PC-9 (cell line): ENCODE measurements around the gene CLDN5. TPM values are rescaled to one million over a fixed set of nuclear protein-coding genes. Genes with fewer than 3 reads are reported as not detected.
"Not testable (repeated sequence)": the region's sequence is repeated elsewhere in the genome, so short reads cannot be mapped to it uniquely, and the experiment has no call there.

Experiments used
- BruUV-seq: library from RNA; stranded (reverse); fragments of 400-500 nt; replicated peaks from 2 replicates; lab custom pipeline; 2021; lab: Mats Ljungman, UMichigan
- CTCF ChIA-PET: fragments of 300-600 bp; sonication (Branson Sonifier 250); formaldehyde crosslinking; loops from one replicate; lab custom pipeline; 2022; ENCODE audit warnings: antibody characterized with exemption; lab: Charles Lee
- POLR2A ChIA-PET: fragments of 300-600 bp; sonication (Branson Sonifier 250); formaldehyde crosslinking; loops from one replicate; lab custom pipeline; 2022; ENCODE audit warnings: antibody characterized with exemption; ENCODE audit not compliant: unreplicated experiment; lab: Charles Lee
- DNase-seq, 2 experiments: peaks; one replicate each; pipeline versions ENCODE4 v3.0.0 to v3.0.0-alpha.2; 2015 to 2022; ENCODE audit warnings: mixed read lengths in 1 of 2
- H2AFZ ChIP-seq: fragments of 200-600 bp; sonication (generic); 2 replicates; pipeline ENCODE4 v1.8.1; 2017; ENCODE audit warnings: antibody characterized with exemption
- H3F3A ChIP-seq: fragments of 200-600 bp; sonication (generic); 2 replicates; pipeline ENCODE4 v1.8.1; 2017; ENCODE audit warnings: antibody characterized with exemption, mild to moderate bottlenecking, low read depth; ENCODE audit not compliant: insufficient read depth
- H3K27ac ChIP-seq: fragments of 200-600 bp; sonication (generic); 2 replicates; pipeline ENCODE4 v1.6.1; 2016; ENCODE audit warnings: mixed run types
- H3K27me3 ChIP-seq: fragments of 200-600 bp; sonication (generic); 2 replicates; pipeline ENCODE4 v1.6.1; 2016; ENCODE audit warnings: low read depth, mixed run types; ENCODE audit not compliant: insufficient read depth
- H3K36me3 ChIP-seq: fragments of 200-600 bp; sonication (generic); 2 replicates; pipeline ENCODE4 v1.6.1; 2016; ENCODE audit warnings: low read depth, mixed run types
- H3K4me1 ChIP-seq: fragments of 200-600 bp; sonication (generic); replicated peaks from 2 replicates; pipeline ENCODE4 v1.6.1; 2016; ENCODE audit warnings: mixed run types; ENCODE audit not compliant: insufficient read depth
- H3K4me2 ChIP-seq: fragments of 200-600 bp; sonication (generic); 2 replicates; pipeline ENCODE4 v1.6.1; 2017; ENCODE audit warnings: mixed run types
- H3K4me3 ChIP-seq: fragments of 200-600 bp; sonication (generic); 2 replicates; pipeline ENCODE4 v1.6.1; 2016; ENCODE audit warnings: mixed run types
- H3K79me2 ChIP-seq: fragments of 200-600 bp; sonication (generic); 2 replicates; pipeline ENCODE4 v1.6.1; 2017; ENCODE audit warnings: low read depth, mixed run types
- H3K9me2 ChIP-seq: fragments of 200-600 bp; sonication (generic); 2 replicates; pipeline ENCODE4 v1.8.1; 2017; ENCODE audit warnings: mild to moderate bottlenecking; ENCODE audit not compliant: insufficient read depth
- H3K9me3 ChIP-seq: fragments of 200-600 bp; sonication (generic); 2 replicates; pipeline ENCODE4 v1.8.1; 2016; ENCODE audit warnings: low read depth; ENCODE audit not compliant: insufficient read depth
- H4K20me1 ChIP-seq: fragments of 200-600 bp; sonication (generic); 2 replicates; pipeline ENCODE4 v1.8.1; 2017; ENCODE audit not compliant: insufficient read depth
- EZH2 ChIP-seq: fragments of 200-600 bp; sonication (generic); IDR thresholded peaks from 2 replicates; pipeline ENCODE4 v1.8.0; 2017; ENCODE audit warnings: antibody characterized with exemption, low read depth
- intact Hi-C: fragments of 100-400 bp; cut with micrococcal nuclease; formaldehyde crosslinking; loops from one replicate; pipeline ENCODE4 v1.10.0; 2022; ENCODE audit not compliant: unreplicated experiment
- total RNA-seq: library from RNA; stranded (reverse); gene quantifications from 2 replicates; pipeline ENCODE4 v1.2.3, GENCODE V29; 2021
- TF ChIP-seq, protein P1 (sequence below): fragments of 200-600 bp; sonication (generic); conservative IDR thresholded peaks from 2 replicates; pipeline ENCODE4 v1.6.1; 2017; ENCODE audit warnings: mixed run types, antibody characterized with exemption, mild to moderate bottlenecking, moderate library complexity

CLDN5 gene
- total RNA-seq, 1 experiment from 2014 or later, result not detected

- Histone ChIP-seq H3K9me3 (no peaks in the 10 kb centered on the region), H3K36me3 (no peaks in the 10 kb centered on the region), H3K27me3 (no peaks in the 10 kb centered on the region), H4K20me1 (no peaks in the 10 kb centered on the region), H3F3A (no peaks in the 10 kb centered on the region), H3K4me1 (no peaks in the 10 kb centered on the region), H2AFZ (no peak overlapping the region), H3K79me2 (no peaks in the 10 kb centered on the region), H3K4me3 (no peak overlapping the region), H3K9me2 (no peaks in the 10 kb centered on the region), H3K4me2 (no peak overlapping the region), H3K27ac (no peak overlapping the region)
- TF ChIP-seq, protein P1, sequence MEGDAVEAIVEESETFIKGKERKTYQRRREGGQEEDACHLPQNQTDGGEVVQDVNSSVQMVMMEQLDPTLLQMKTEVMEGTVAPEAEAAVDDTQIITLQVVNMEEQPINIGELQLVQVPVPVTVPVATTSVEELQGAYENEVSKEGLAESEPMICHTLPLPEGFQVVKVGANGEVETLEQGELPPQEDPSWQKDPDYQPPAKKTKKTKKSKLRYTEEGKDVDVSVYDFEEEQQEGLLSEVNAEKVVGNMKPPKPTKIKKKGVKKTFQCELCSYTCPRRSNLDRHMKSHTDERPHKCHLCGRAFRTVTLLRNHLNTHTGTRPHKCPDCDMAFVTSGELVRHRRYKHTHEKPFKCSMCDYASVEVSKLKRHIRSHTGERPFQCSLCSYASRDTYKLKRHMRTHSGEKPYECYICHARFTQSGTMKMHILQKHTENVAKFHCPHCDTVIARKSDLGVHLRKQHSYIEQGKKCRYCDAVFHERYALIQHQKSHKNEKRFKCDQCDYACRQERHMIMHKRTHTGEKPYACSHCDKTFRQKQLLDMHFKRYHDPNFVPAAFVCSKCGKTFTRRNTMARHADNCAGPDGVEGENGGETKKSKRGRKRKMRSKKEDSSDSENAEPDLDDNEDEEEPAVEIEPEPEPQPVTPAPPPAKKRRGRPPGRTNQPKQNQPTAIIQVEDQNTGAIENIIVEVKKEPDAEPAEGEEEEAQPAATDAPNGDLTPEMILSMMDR, result no peak
- no peak for TF ChIP-seq EZH2
- no peak for DNase-seq
- ChIA-PET CTCF (no interaction called here), POLR2A (no interaction called here)
- intact Hi-C loops, result no loop called here
- BruUV-seq, result no TSS peak
Measured at GRCh38 chr22:19550382-19550781, 26.2 kb upstream of the CLDN5 start.

GRCh38 chr22:19549428-19549827 lies 25.2 kb upstream of the CLDN5 start:
- H3K4me1 ChIP-seq, result no peaks in the 10 kb centered on the region
- no peaks in the 10 kb centered on the region for H3K79me2 ChIP-seq
- TF ChIP-seq, protein P1, result no peak
- no peak for TF ChIP-seq EZH2
- no peaks in the 10 kb centered on the region for H4K20me1 ChIP-seq
- intact Hi-C loops, result no loop called here
- no peak for DNase-seq
- no peaks in the 10 kb centered on the region for H3K27me3 ChIP-seq
- BruUV-seq, result no TSS peak
- H3F3A ChIP-seq, result no peaks in the 10 kb centered on the region
- no peak overlapping the region for H2AFZ ChIP-seq
- H3K4me2 ChIP-seq, result no peak overlapping the region
- H3K36me3 ChIP-seq, result no peaks in the 10 kb centered on the region
- POLR2A ChIA-PET, result no interaction called here
- CTCF ChIA-PET, result no interaction called here
- H3K27ac ChIP-seq, result no peak overlapping the region
- H3K4me3 ChIP-seq, result no peak overlapping the region
- H3K9me2 ChIP-seq, result no peaks in the 10 kb centered on the region
- no peaks in the 10 kb centered on the region for H3K9me3 ChIP-seq

DNA sequence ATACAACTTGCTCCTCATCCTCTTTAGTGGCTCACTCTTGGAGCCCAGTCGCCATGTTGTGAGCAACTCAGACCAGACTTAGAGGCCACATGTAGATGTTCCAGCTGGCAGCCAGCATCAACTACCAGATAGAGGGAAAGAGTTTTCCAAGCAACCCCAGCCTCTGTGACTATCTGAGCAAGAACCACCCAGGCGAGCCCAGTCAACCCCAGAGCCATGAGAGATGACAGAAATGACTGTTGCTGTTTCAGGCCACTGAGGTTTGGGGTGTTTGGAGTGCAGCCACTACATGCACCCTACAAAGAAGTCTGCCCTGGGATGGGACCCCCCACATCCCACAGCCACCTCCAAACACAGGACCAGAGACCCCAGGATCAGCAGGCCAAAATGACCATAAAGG lies 24.8 kb upstream of the CLDN5 start:
- H3K9me2 ChIP-seq, result no peaks in the 10 kb centered on the region
- H3K9me3 ChIP-seq, result no peaks in the 10 kb centered on the region
- no peaks in the 10 kb centered on the region for H3K27me3 ChIP-seq
- no peaks in the 10 kb centered on the region for H4K20me1 ChIP-seq
- intact Hi-C loops, result no loop called here
- no peak overlapping the region for H3K4me2 ChIP-seq
- no peaks in the 10 kb centered on the region for H3K4me1 ChIP-seq
- no peak overlapping the region for H3K4me3 ChIP-seq
- no peak for DNase-seq
- H3K79me2 ChIP-seq, result no peaks in the 10 kb centered on the region
- no peak for TF ChIP-seq EZH2
- TF ChIP-seq, protein P1, result no peak
- H2AFZ ChIP-seq, result no peak overlapping the region
- no TSS peak for BruUV-seq
- H3F3A ChIP-seq, result no peaks in the 10 kb centered on the region
- POLR2A ChIA-PET, result no interaction called here
- no peaks in the 10 kb centered on the region for H3K36me3 ChIP-seq
- no peak overlapping the region for H3K27ac ChIP-seq
- CTCF ChIA-PET, result no interaction called here

DNA sequence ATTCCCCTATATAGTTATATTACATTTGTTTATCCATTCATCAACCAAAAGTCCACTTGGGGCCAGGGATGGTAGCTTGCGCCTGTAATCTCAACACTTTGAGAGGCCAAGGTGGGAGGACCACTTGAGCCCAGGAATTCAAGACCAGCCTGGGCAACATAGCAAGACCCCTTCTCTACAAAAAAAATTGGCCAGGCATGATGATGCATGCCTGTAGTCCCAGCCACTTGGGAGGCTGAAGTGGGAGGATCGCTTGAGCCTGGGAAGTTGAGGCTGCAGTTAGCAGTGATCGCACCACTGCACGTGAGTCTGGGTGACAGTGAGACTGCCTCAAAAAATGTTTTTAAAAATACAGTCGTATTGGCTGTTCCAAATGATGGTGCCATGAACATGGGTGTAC lies 24.2 kb upstream of the CLDN5 start:
- H3K9me2 ChIP-seq, H3K27ac ChIP-seq, H3K27me3 ChIP-seq, H3K79me2 ChIP-seq, intact Hi-C loops, H4K20me1 ChIP-seq, H3K9me3 ChIP-seq, H2AFZ ChIP-seq, H3K4me3 ChIP-seq, DNase-seq, POLR2A ChIA-PET, BruUV-seq, H3K36me3 ChIP-seq, H3K4me1 ChIP-seq, H3F3A ChIP-seq, CTCF ChIA-PET, H3K4me2 ChIP-seq: not testable (repeated sequence)
